Measurements from ENCODE around the gene FBXL15.
A peak's percentile ranks its signal among the peaks of the same experiment; 100 is the strongest.

Gene FBXL15, protein sequence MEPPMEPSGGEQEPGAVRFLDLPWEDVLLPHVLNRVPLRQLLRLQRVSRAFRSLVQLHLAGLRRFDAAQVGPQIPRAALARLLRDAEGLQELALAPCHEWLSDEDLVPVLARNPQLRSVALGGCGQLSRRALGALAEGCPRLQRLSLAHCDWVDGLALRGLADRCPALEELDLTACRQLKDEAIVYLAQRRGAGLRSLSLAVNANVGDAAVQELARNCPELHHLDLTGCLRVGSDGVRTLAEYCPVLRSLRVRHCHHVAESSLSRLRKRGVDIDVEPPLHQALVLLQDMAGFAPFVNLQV

DNA sequence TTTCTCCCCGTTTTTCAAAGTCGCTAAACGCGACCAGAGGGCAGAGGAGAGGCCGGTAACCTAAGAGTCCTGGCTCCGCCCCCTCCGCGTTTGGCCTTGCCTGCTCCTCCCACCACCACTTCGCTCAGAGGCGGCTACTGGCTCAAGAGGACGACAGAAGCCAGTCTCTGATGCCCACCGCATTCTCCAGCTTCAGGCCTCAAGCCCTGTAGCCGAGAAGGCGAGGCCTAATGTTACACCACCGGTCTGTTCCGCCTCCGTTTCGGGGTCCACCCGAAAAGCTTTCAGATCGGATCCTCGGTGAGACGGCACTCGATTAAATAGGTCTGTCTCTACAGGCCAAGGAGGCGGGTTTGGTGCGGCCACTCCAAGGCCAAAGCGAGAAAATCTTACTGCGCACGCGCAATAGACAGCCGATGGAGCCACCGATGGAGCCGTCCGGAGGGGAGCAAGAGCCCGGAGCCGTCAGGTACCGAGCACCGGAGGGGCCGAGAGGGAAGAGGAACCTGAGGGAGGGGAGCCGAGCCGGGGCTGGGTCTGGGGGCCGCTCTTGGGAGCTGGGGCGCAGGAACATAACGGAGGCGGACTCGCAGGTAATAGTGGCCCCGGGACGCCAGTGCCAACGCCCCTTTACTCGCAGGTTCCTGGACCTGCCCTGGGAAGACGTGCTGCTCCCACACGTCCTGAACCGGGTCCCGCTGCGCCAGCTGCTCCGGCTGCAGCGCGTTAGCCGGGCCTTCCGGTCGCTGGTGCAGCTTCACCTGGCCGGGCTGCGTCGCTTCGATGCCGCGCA, at the start of gene FBXL15:
TSS of gene FBXL15 (plus strand) at position 123 of the 793 bp plus-strand sequence. CDS start at position 417, 294 bp downstream.
- H3K4me3 ChIP-seq (ENCODE audit: low read depth, low read length): peak within 1 kb of the TSS; percentile 93
- DNase-seq (ENCODE audit: low read depth): peak; percentile 84

DNA sequence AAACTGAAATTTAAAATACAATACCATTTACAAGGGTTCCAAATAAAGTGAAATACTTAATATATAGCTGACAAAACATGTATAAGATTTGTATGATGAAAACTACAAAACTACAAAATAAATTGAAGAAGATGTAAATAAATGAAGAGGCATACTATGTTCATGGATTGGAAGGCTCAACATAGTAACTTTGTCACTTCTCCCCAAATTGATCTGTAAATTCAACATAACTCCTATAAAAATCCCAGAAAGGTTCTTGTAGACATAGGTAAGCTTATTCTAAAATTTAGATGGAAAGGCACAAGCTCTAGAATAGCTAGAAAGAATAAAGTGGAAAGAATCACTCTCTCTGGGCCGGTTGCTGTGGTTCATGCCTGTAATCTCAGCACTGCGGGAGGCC, 49.3 kb upstream of the FBXL15 start:
- no peak for DNase-seq (ENCODE audit: low read depth)
- H3K4me3 ChIP-seq (ENCODE audit: low read depth, low read length): no peak overlapping the region

DNA sequence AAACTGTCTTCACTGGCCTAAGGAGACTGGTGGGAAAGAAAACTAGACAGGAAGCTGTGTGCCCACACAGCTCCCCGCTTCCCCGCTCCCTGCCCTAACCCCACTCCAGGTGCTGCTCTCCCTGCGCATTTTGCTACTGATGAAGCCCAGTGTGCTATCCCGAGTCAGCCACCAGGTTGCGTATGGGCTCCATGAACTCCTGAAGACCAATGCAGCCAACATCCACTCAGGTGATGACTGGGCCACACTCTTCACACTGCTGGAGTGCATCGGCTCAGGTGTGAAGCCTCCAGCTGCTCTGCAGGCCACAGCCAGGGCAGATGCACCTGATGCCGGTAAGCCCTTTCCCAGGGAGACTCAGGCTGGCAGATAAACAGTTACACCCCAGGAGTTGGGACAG, 45.4 kb upstream of the FBXL15 start:
- DNase-seq (ENCODE audit: low read depth): no peak
- no peak overlapping the region for H3K4me3 ChIP-seq (ENCODE audit: low read depth, low read length)

DNA sequence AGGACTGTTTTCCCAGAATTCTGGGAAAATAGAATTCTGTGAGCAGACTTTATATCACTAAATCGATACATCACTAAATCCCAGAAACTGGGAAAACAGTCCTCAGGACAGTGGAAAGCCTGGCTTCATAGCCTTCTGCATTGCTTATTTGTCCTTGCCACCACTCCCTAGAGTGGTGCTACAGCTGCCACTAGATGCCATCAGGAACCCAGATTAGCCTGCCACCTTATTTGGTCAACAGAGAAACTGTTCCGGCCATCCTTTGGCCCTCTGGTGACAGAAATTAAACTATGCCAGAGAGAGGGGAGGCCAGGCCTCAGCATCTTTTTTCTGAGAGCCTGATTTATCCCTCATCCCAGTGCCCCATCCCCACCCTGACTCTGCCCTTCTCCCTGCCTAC, 44.8 kb upstream of the FBXL15 start:
- no peak for DNase-seq (ENCODE audit: low read depth)

DNA sequence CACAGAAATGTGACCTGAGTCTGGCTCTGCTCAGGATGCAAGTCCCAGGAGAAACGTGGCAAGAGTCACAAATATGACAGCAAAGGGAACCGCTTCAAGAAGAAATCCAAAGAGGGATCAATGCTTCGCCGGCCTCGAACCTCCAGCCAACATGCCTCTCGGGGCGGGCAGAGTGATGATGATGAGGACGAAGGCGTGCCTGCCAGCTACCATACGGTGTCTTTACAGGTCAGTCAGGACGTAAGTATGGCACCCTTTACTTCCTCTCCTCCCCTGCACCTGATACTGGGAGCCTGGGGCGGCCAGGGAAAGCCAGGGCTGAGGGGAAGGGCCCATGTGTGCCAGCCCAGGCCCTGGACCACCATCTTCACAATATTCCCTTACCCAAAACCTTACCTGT, 43.7 kb upstream of the FBXL15 start:
- H3K4me3 ChIP-seq (ENCODE audit: low read depth, low read length): no peak overlapping the region
- no peak for DNase-seq (ENCODE audit: low read depth)

More for the DNA sequence above, 44.8 kb upstream of the FBXL15 start:
- no peak overlapping the region for H3K4me3 ChIP-seq (ENCODE audit: low read depth, low read length)

DNA sequence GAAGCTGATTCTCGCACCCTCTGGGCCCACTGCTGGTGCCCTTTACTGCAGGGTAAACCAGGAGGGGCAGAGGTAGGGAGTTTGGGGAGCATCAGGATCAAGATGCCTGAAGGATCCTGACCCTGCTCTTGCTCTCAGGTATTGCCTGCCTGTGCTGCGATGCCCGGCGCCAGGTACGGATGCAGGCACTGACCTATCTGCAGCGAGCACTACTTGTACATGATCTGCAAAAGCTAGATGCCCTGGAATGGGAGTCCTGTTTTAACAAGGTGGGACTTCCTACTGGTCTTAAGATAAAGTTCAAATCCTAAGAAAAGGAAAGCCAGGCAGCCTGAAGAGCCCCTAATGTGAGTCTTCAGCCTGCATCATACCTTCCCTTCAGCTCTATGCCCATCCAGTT, 41.3 kb upstream of the FBXL15 start:
- H3K4me3 ChIP-seq (ENCODE audit: low read depth, low read length): no peak overlapping the region
- DNase-seq (ENCODE audit: low read depth): no peak

DNA sequence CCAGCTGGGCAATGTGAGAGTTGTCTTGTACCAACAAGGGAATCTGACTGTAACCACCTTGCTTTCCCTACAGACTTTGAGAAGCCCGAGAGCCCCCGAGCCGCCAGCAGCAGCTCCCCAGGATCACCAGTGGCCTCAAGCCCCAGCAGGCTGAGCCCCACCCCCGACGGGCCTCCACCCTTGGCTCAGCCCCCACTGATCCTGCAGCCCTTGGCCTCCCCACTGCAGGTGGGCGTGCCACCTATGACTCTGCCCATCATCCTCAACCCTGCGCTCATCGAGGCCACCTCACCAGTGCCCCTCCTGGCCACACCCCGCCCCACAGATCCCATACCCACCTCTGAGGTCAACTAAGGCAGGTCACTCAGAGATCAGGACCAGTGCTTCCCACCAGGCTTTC, 38.7 kb upstream of the FBXL15 start:
- DNase-seq (ENCODE audit: low read depth): no peak
- H3K4me3 ChIP-seq (ENCODE audit: low read depth, low read length): no peak overlapping the region

DNA sequence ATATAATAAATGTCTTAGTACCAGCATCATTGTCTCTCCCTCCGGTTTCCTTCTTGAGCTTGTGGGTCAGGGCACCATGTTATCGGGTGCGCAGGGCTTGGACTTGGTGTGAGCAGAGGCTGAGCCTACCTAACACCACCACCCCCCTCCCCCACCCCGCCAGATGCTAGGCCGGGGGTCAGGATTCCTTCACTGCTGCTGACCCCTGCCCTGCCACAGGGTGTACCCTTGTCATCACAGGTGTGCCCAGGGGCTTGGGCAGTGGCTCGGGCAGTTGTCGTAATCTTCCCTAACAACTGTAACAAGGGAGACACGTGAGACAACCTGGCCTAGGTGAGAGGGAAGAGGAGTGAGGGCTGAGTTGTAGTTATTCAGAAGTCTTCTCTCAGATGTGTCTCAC, 37.8 kb upstream of the FBXL15 start:
- DNase-seq (ENCODE audit: low read depth): no peak
- no peak overlapping the region for H3K4me3 ChIP-seq (ENCODE audit: low read depth, low read length)

DNA sequence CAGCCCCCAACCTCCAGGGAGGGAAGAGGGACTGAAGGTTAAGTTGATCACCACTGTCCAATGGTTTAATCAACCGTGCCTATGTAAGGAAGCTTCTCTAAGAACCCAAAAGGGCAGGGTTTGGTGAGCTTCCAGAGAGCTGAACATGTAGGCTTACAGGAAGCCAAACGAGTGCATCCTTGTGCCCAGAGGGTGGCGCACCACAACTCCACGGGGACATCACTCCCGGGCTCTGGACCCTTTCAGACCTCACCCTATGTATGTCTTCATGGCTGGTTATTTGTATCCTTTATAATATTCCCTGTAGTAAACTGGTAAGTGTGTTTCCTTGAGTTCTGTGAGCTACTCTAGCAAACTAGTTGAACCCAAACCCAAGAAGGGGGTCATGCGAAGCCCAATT, 36.6 kb upstream of the FBXL15 start:
- no peak overlapping the region for H3K4me3 ChIP-seq (ENCODE audit: low read depth, low read length)
- DNase-seq (ENCODE audit: low read depth): no peak

DNA sequence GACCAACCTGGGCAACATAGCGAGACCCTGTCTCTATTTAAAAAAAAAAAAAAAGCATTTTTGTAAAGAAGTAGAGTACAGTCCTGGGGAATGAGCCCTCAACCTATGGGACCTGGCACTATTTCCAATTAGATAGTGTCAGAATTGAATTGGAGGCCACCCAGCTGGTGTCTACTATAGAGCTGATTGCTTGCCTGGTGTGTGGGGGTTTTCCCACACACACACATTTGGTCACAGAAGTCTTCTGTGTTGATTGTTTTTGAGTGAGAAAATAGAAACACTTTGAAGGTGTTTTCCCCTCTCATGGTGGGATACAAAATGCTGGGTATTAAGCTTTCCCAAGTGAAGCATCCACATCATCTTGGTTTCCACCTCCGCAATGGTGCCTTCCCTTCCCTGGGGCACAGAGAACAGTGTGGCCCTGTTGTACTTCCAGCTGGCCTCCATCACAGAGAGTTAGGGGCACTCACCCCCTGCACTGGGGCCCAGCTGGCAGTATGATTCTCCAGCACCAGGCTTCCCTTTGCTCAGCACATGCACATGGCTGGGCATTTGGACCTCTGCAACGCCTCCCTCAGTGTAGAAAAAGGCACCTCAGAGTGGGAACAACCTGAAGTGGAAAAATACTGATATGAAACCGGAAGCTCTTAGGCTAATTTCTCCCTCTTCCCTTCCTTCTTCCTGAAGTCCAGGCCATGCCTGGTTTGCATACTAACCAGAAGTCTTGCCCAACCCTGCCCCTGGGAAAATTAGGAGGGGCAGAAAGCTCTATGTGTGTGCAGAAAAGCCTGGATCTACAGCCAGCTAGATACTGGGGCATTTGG, 35.8 kb upstream of the FBXL15 start:
- peak; percentile 26 for DNase-seq (ENCODE audit: low read depth)

DNA sequence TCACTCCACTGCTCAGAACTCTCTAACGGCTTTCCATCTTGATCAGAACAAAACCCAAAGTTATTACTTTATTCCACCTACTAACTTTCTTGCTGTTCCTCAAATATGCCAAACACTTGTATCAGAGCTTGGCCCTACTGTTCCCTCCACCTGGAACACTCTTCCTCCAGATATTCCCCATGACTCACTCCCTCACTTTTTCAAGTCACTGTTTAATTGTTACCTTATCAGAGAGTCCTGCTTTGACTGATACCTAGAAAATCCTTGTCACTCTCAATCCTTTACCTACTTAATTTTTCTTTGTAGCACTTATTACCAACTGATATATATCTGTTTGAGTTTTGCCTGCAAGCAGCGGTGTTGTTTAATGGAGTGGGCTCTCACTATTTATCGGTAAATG, 30.7 kb upstream of the FBXL15 start:
- DNase-seq (ENCODE audit: low read depth): no peak
- H3K4me3 ChIP-seq (ENCODE audit: low read depth, low read length): no peak overlapping the region

More for the DNA sequence above, 35.8 kb upstream of the FBXL15 start:
- no peak overlapping the region for H3K4me3 ChIP-seq (ENCODE audit: low read depth, low read length)

DNA sequence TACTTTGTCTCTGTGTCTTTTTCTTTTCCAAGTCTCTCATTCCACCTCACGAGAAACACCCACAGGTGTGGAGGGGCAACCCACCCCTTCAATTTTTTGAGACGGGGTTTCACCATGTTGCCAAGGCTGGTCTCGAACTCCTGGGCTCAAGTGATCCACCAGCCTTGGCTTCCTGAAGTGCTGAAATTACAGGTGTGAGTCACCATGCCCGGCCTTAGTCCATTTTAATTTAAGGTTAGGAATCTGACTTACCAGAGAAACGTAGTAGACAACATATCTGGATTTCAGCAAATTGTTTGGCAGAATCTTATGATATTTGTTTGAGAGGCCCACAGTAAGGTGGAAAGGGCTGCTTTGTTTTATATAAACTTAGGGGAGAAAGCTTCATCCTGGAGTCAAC, 28.3 kb upstream of the FBXL15 start:
- H3K4me3 ChIP-seq (ENCODE audit: low read depth, low read length): no peak overlapping the region
- DNase-seq (ENCODE audit: low read depth): no peak

DNA sequence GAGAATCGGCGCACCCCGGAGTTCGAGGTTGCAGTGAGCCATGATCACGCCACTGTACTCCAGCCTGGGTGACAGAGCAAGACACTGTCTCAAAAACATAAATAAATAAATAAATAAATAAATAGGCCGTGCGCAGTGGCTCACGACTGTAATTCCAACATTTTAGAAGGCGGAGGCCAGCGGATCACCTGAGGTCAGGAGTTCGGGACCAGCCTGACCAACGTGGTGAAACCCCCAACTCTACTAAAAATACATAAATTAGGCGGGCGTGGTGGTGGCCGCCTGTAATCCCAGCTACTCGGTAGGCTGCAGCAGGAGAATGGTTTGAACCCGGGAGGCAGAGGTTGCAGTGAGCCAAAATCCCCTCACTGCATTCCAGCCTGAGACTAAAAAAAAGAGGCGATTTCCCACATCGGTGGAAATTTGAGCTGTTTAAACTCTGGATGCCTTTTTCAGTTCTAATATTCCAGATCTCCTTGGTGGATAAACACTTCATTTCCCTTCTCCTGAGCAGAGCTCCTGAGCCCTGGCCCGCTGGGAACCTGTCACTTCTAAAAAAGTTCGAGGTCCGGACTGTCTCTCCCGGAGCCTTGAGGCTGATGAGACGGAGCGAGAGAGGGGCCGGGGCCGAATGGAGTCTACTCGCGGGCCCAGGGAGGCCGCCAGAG, 27.1 kb upstream of the FBXL15 start:
- peak overlapping the region; percentile 54 for H3K4me3 ChIP-seq (ENCODE audit: low read depth, low read length)
- DNase-seq (ENCODE audit: low read depth): no peak

DNA sequence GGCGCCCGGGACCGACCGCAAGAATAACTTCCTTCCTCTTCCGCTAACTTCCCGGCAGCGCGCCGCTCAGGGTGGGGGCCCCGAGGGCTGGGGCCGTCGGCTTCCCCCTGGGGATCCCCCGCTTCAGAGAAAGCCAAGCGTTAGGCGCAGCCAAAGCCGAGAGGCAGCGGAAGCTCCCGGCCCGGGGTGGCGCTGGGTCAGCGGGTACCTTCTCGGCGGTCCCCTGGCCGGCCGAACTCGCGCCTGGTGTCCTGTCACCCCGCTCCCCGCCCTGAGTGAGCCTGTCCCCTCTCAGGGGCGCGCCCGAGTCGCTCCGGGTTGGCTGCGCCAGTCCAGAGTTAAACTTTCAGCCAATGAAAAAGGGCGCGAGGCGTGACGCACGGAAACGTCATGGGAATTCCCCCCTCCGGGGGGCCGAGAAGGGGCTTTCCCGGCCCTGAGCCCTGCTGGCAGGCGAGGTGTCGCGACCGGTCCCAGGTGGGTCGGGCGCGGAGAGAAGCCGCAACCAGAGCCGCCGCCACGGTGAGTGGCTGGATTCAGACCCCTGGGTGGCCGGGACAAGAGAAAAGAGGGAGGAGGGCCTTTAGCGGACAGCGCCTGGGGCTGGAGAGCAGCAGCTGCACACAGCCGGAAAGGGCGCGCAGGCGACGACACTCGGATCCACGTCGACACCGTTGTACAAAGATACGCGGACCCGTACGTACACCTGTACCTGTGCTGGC, 26.4 kb upstream of the FBXL15 start:
- peak; percentile 73 for DNase-seq (ENCODE audit: low read depth)
- H3K4me3 ChIP-seq (ENCODE audit: low read depth, low read length): peak overlapping the region; percentile 54

DNA sequence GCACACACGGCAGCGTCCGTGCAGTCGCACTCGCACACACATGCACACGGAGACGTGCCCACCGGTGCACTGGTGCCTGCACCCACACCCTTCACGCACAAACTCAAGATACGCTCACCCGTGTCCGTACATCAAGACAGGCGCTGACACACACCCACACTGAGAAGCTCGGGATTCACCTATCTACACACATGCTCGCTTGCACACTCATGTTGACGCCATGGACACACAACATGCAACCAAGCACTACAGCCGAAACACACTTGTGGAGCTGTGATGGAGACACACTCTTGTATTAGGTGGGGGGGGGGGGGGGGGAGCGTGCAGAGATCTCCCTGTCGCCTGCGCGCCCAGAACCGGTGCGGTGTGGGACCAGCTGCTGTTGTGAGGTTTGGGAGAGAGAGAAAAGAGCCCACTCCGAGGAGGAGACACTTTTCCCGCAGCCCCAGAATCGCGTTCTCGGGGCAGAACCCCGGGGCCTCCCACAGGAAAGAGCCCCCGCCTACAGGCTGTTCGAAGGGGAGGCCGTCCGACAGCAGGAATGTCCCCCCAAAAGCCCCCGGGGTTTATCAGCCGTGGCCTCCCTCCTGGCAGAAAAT, 25.7 kb upstream of the FBXL15 start:
- peak overlapping the region; percentile 54 for H3K4me3 ChIP-seq (ENCODE audit: low read depth, low read length)
- no peak for DNase-seq (ENCODE audit: low read depth)

DNA sequence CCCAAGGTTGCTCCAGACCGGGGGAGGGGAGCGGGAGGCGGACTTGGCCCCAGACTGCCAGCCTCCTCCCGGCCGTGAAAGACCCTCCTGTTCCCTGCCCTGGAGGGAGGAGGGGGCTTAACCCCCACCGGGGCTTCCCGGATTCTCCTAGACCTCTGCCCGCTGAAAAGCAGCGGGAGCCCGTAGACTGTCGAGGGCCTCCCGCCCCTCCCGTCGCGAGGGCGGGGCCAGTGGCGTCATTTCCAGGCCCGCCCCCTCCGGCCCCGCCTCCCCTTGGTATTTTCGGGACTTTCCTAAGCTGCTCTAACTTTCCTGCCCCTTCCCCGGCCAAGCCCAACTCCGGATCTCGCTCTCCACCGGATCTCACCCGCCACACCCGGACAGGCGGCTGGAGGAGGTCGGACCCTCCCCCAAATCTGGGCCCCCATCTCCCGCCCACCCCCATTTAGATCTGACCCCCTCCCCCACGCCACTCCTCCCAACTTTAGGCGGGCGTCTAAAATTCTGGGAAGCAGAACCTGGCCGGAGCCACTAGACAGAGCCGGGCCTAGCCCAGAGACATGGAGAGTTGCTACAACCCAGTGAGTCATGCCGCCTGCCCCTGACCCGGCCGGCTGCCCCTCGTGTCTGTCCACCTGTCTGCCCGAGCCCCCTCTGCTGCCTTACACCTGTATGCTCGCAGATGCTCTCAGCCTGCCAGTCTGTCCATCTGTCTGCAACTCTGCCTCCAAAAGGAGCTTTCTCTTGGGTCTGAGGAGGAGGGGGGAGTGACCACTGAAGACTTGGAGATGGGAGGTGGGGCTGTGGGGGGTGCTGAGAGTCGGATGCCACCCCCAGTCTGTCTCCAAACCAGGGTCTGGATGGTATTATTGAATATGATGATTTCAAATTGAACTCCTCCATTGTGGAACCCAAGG, 25.0 kb upstream of the FBXL15 start, which contains the start of gene NFKB2:
TSS of gene NFKB2 (plus strand) at position 306 of the 917 bp plus-strand sequence. CDS start at position 561, 255 bp downstream.
- H3K4me3 ChIP-seq (ENCODE audit: low read depth, low read length): peak within 1 kb of the TSS; percentile 54
- no peak for DNase-seq (ENCODE audit: low read depth)

DNA sequence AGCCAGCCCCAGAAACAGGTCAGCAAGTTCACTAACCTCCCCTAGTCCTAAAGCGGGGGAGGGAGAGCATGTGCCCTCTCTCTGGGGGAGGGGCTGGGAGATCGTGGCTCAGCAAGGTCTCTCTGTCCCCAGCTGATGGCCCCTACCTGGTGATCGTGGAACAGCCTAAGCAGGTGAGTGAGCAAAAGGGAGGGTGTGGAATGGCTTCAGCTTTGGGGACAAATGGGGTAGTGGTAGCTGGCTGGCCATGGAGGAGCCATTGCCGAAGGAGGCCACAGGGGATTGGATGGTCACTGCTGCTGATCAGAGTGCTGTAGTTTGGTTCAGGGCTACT, 24.4 kb upstream of the FBXL15 start:
- H3K4me3 ChIP-seq (ENCODE audit: low read depth, low read length): peak overlapping the region; percentile 54
- no peak for DNase-seq (ENCODE audit: low read depth)

DNA sequence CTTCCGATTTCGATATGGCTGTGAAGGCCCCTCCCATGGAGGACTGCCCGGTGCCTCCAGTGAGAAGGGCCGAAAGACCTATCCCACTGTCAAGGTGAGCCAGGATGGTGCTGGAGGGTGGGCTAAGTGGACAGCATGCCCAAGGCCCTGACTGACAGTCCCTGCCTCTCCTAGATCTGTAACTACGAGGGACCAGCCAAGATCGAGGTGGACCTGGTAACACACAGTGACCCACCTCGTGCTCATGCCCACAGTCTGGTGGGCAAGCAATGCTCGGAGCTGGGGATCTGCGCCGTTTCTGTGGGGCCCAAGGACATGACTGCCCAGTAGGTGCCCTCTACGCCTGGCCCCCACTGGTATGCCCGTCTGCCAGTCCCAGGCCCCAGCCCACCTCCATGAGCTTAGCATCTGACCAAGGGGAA, 23.9 kb upstream of the FBXL15 start:
- peak overlapping the region; percentile 54 for H3K4me3 ChIP-seq (ENCODE audit: low read depth, low read length)
- no peak for DNase-seq (ENCODE audit: low read depth)
